PC-3 (cell line): ENCODE data around the gene SPEM1. TPM values are rescaled to one million over a fixed set of nuclear protein-coding genes. Genes with fewer than 3 reads are reported as not detected.
"Not testable (repeated sequence)": the region's sequence is repeated elsewhere in the genome, so short reads cannot be mapped to it uniquely, and the experiment has no call there.

Source experiments
- ATAC-seq: fragments of 200-7000 bp; cut with Tn5 transposase; 2 replicates; pipeline ENCODE4 v1.9.1; 2020; ENCODE audit warnings: mild to moderate bottlenecking, moderate library complexity
- BruUV-seq: library from RNA; stranded (reverse); fragments of 400-500 nt; replicated peaks from 2 replicates; lab custom pipeline; 2021; lab: Mats Ljungman, UMichigan
- CTCF ChIA-PET: fragments of 300-600 bp; sonication (Branson Sonifier 250); formaldehyde crosslinking; loops from one replicate; lab custom pipeline; 2022; ENCODE audit warnings: antibody characterized with exemption; lab: Charles Lee
- POLR2A ChIA-PET: fragments of 300-600 bp; sonication (Branson Sonifier 250); formaldehyde crosslinking; loops from one replicate; lab custom pipeline; 2022; ENCODE audit warnings: antibody characterized with exemption; ENCODE audit not compliant: unreplicated experiment; lab: Charles Lee
- DNase-seq: peaks from one replicate; pipeline ENCODE4 v3.0.0-alpha.2; 2015
- H2AFZ ChIP-seq: fragments of 300-600 bp; sonication (generic); 2 replicates; pipeline ENCODE4 v1.6.0; 2016; ENCODE audit warnings: antibody characterized with exemption, low read length
- H3F3A ChIP-seq: fragments of 300-600 bp; sonication (generic); one replicate; pipeline ENCODE4 v1.6.0; 2017; ENCODE audit warnings: antibody characterized with exemption, low read length, control low read depth, mild to moderate bottlenecking; ENCODE audit not compliant: unreplicated experiment
- H3K27ac ChIP-seq: fragments of 300-600 bp; sonication (generic); 2 replicates; pipeline ENCODE4 v1.5.1; 2016; ENCODE audit warnings: mild to moderate bottlenecking, low read length
- H3K27me3 ChIP-seq: fragments of 300-600 bp; sonication (generic); 2 replicates; pipeline ENCODE4 v1.6.1; 2016; ENCODE audit warnings: low read length, mixed read lengths
- H3K36me3 ChIP-seq: fragments of 300-600 bp; sonication (generic); 2 replicates; pipeline ENCODE4 v1.6.1; 2016; ENCODE audit warnings: low read depth, mixed run types, low read length, mixed read lengths
- H3K4me1 ChIP-seq: fragments of 300-600 bp; sonication (generic); 2 replicates; pipeline ENCODE4 v1.5.1; 2016; ENCODE audit warnings: low read length; ENCODE audit not compliant: insufficient read depth
- H3K4me2 ChIP-seq: fragments of 300-600 bp; sonication (generic); 2 replicates; pipeline ENCODE4 v1.6.0; 2016; ENCODE audit warnings: low read length
- H3K4me3 ChIP-seq: fragments of 300-600 bp; sonication (generic); 2 replicates; pipeline ENCODE4 v1.5.1; 2016; ENCODE audit warnings: mild to moderate bottlenecking, low read length, mixed read lengths
- H3K79me2 ChIP-seq: fragments of 300-600 bp; sonication (generic); 2 replicates; pipeline ENCODE4 v1.6.1; 2017; ENCODE audit warnings: low read length, mixed read lengths
- H3K9ac ChIP-seq: fragments of 300-600 bp; sonication (generic); 2 replicates; pipeline ENCODE4 v1.6.0; 2016; ENCODE audit warnings: mild to moderate bottlenecking, low read length
- H3K9me2 ChIP-seq: fragments of 300-600 bp; sonication (generic); replicated peaks from 2 replicates; pipeline ENCODE4 v1.6.1; 2016; ENCODE audit warnings: mixed run types, low read length, mixed read lengths
- H3K9me3 ChIP-seq: fragments of 300-600 bp; sonication (generic); 2 replicates; pipeline ENCODE4 v1.6.1; 2016; ENCODE audit warnings: low read length, mixed read lengths
- H4K20me1 ChIP-seq: fragments of 300-600 bp; sonication (generic); 2 replicates; pipeline ENCODE4 v1.6.1; 2016; ENCODE audit warnings: low read length, mixed read lengths
- EZH2 ChIP-seq: fragments of 300-600 bp; sonication (generic); IDR thresholded peaks from one replicate; pipeline ENCODE4 v1.6.1; 2017; ENCODE audit warnings: antibody characterized with exemption, mild to moderate bottlenecking, low read length; ENCODE audit not compliant: unreplicated experiment
- EZH2phosphoT487 ChIP-seq: fragments of 300-600 bp; sonication (generic); IDR thresholded peaks from 2 replicates; pipeline ENCODE4 v1.6.1; 2018; ENCODE audit warnings: mild to moderate bottlenecking, antibody characterized with exemption, low read length, borderline replicate concordance
- intact Hi-C: fragments of 100-400 bp; cut with micrococcal nuclease; formaldehyde crosslinking; loops from 2 replicates; pipeline ENCODE4 v1.9.0; 2023
- total RNA-seq: library from RNA; depleted of rRNA; stranded (reverse); fragments of >200 nt; gene quantifications from 2 replicates; pipeline ENCODE4 v1.2.3, GENCODE V29; 2014
- TF ChIP-seq, protein P1 (sequence below): fragments of 300-600 bp; sonication (generic); conservative IDR thresholded peaks from 2 replicates; pipeline ENCODE4 v1.5.1; 2017; ENCODE audit warnings: antibody characterized with exemption, low read depth, mild to moderate bottlenecking, low read length

SPEM1 gene
- total RNA-seq, 1 experiment from 2014 or later = not detected

DNA sequence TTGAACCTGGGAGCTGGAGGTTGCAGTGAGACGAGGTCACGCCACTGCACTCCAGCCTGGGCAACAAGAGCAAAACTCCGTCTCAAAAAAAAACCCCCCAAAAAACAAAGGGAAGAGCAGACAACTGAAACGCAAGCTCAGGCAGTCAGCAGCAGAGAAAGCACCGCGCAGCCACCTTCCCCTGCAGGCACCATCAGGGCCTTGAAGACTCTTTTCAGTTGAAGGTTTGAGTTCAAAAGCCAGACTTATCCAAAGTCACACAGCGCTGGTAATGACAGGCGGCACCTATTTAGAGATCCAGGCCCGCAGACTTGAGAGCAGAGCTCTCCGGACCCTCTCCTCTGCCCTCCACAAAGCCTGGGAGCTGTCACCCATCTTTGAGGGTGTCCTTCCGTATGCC lies 48.2 kb downstream of the SPEM1 start:
- intact Hi-C loops = no loop called here
- Histone ChIP-seq H3K4me2 (no peak overlapping the region), H4K20me1 (no peaks in the 10 kb centered on the region), H3K27ac (no peak overlapping the region), H3K9me2 (no peaks in the 10 kb centered on the region), H3K4me1 (no peaks in the 10 kb centered on the region), H3K4me3 (no peak overlapping the region), H3K79me2 (peaks cover 20% of the 10 kb centered on the region; the same call in 1 of the 2 replicates), H3K9ac (no peak overlapping the region), H3K36me3 (no peaks in the 10 kb centered on the region; the same call in 1 of the 2 replicates), H3K9me3 (no peaks in the 10 kb centered on the region), H2AFZ (no peak overlapping the region), H3F3A (no peaks in the 10 kb centered on the region), H3K27me3 (no peaks in the 10 kb centered on the region)
- POLR2A ChIA-PET = no interaction called here
- no TSS peak for BruUV-seq
- ATAC-seq = no peak
- TF ChIP-seq, protein P1, sequence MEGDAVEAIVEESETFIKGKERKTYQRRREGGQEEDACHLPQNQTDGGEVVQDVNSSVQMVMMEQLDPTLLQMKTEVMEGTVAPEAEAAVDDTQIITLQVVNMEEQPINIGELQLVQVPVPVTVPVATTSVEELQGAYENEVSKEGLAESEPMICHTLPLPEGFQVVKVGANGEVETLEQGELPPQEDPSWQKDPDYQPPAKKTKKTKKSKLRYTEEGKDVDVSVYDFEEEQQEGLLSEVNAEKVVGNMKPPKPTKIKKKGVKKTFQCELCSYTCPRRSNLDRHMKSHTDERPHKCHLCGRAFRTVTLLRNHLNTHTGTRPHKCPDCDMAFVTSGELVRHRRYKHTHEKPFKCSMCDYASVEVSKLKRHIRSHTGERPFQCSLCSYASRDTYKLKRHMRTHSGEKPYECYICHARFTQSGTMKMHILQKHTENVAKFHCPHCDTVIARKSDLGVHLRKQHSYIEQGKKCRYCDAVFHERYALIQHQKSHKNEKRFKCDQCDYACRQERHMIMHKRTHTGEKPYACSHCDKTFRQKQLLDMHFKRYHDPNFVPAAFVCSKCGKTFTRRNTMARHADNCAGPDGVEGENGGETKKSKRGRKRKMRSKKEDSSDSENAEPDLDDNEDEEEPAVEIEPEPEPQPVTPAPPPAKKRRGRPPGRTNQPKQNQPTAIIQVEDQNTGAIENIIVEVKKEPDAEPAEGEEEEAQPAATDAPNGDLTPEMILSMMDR = no peak
- TF ChIP-seq EZH2phosphoT487 = no peak
- no peak for TF ChIP-seq EZH2
- no peak for DNase-seq
- CTCF ChIA-PET = no interaction called here

DNA sequence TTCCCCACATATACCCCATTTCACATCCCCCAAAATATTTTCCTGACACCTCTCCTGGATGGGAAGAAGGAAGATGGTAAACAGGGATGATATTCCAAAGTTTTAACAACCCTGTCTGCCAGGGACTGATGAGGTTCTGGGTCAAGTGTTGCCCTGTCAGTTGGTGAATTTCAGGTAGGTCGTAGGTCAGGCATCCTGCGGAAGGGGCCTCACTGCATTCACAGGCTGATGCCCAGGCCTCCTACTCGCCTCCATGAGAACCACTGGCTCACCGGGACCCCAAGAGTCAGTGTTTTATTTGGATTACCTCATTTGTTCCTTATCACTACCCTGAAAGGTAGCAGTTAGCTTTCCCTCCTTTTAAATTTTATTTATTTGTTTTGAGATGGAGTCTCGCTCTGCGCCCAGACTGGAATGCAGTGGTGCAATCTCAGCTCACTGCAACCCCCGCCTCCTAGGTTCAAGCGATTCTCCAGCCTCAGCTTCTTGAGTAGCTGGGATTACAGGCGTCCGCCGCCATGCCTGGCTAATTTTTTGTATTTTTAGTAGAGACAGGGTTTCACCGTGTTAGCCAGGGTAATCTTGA lies 48.8 kb downstream of the SPEM1 start:
- intact Hi-C loops = no loop called here
- CTCF ChIA-PET = no interaction called here
- Histone ChIP-seq H3K4me3 (no peak overlapping the region), H3K36me3 (no peaks in the 10 kb centered on the region), H3K4me1 (no peaks in the 10 kb centered on the region), H3K9me3 (no peaks in the 10 kb centered on the region), H3K27ac (no peak overlapping the region), H3K9ac (no peak overlapping the region), H3K9me2 (no peaks in the 10 kb centered on the region), H2AFZ (no peak overlapping the region), H4K20me1 (no peaks in the 10 kb centered on the region), H3K79me2 (peaks cover 27% of the 10 kb centered on the region), H3K4me2 (no peak overlapping the region), H3K27me3 (no peaks in the 10 kb centered on the region), H3F3A (no peaks in the 10 kb centered on the region)
- TF ChIP-seq, protein P1 = no peak
- TF ChIP-seq EZH2phosphoT487 = no peak
- no peak for TF ChIP-seq EZH2
- DNase-seq (no peak), ATAC-seq (no peak)
- POLR2A ChIA-PET = no interaction called here
- BruUV-seq = no TSS peak

DNA sequence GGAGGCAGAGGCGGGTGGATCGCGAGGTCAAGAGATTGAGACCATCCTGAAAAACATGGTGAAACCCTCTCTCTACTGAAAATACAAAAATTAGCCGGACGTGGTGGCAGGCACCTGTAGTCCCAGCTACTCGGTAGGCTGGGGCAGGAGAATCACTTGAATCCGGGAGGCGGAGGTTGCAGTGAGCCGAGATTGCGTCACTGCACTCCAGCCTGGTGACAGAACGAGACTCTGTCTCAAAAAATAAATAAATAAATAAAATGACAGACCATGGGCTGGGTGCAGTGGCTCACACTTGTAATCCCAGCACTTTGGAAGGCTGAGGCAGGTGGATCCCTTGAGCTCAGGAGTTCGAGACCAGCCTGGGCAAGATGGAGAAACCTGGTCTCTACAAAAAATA lies 49.7 kb downstream of the SPEM1 start:
- H3F3A ChIP-seq, H3K4me1 ChIP-seq, H3K9me2 ChIP-seq, H3K9ac ChIP-seq, H3K27ac ChIP-seq, H3K4me3 ChIP-seq, POLR2A ChIA-PET, H3K36me3 ChIP-seq, H3K9me3 ChIP-seq, H3K27me3 ChIP-seq, H3K4me2 ChIP-seq, DNase-seq, H2AFZ ChIP-seq, intact Hi-C loops, BruUV-seq, ATAC-seq, CTCF ChIA-PET, H4K20me1 ChIP-seq: not testable (repeated sequence)
- H3K79me2 ChIP-seq = peaks cover 36% of the 10 kb centered on the region

DNA sequence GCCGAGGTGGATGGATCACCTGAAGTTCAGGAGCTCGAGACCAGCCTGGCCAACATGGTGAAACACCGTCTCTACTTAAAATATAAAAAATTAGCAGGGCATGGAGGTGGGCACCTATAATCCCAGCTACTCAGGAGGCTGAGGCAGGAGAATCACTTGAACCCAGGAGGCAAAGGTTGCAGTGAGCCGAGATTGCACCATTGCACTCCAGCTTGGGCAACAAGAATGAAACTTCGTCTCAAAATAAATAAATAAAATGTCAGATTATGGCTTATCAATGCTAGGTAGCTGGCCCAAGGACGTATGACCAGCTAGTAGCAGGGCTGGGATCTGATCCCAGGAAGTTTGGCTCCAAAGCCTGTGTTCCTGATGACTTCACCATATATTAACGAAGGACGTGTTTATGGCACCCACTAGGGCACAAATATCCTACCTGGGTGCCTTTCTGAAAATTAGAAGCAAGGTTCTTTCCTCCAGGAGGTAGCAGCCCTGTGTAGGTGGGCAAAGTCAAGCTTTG lies 50.4 kb downstream of the SPEM1 start:
- H3K9ac ChIP-seq, H3K9me2 ChIP-seq, H4K20me1 ChIP-seq, H3K36me3 ChIP-seq, H3F3A ChIP-seq, intact Hi-C loops, POLR2A ChIA-PET, ATAC-seq, H3K4me2 ChIP-seq, DNase-seq, H3K27ac ChIP-seq, H3K9me3 ChIP-seq, BruUV-seq, H2AFZ ChIP-seq, H3K4me3 ChIP-seq, H3K4me1 ChIP-seq, H3K27me3 ChIP-seq, CTCF ChIA-PET: not testable (repeated sequence)
- peaks cover 43% of the 10 kb centered on the region for H3K79me2 ChIP-seq
